ENCODE results near the gene KYAT1. TPM values are rescaled to one million over a fixed set of nuclear protein-coding genes. Genes with fewer than 3 reads are reported as not detected.
"Not testable (repeated sequence)": the region's sequence is repeated elsewhere in the genome, so short reads cannot be mapped to it uniquely, and the experiment has no call there.

Gene KYAT1
- total and polyA plus RNA-seq, 8 donors = 0.58 to 25.7 (median 5.7) TPM

DNA sequence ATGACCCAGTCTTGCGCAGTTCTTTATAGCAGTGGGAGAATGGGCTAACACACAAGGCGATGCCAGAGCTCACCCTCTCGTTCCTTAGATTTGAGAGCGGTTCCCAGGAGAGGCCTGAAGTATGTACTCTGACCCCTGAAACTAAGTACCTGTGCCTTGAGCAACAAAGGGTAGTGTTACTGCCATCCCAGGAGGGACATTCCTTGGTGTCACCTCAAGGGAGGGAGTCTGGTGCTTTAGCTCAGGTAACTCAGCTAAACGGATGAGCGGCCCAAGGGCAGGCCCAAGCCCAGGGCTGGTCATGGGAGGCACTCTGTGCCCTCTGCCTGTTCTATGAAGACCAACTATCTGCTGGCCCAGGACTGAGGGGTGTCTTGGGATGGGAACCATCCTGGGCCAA is 20.2 kb downstream of the KYAT1 start:
- Histone ChIP-seq H3K4me3 (no peak overlapping the region), H3K4me1 (peaks cover 18 to 42% (median 32%) of the 10 kb centered on the region in 4 donors), H3K27me3 (no peaks in the 10 kb centered on the region), H3K36me3 (no peaks in the 10 kb centered on the region), H3K27ac (peak overlapping the region; percentile 38 to 69 (median 65)), H3K9me3 (no peaks in the 10 kb centered on the region)
- intact Hi-C loops (cut with DNase I; ENCODE audit: low total_unique reads) = no loop called here
- DNase-seq = no peak
- 79 to 96% (median 81%) methylated on average over 5 to 6 of the region's 6 CpGs for WGBS, 5 donors
- TF ChIP-seq EP300 (IDR thresholded peaks at IDR 0.05) (no peak), CTCF (IDR thresholded peaks at IDR 0.05) (no peak), POLR2A (IDR thresholded peaks at IDR 0.05) (no peak), POLR2AphosphoS5 (IDR thresholded peaks at IDR 0.05) (no peak)

DNA sequence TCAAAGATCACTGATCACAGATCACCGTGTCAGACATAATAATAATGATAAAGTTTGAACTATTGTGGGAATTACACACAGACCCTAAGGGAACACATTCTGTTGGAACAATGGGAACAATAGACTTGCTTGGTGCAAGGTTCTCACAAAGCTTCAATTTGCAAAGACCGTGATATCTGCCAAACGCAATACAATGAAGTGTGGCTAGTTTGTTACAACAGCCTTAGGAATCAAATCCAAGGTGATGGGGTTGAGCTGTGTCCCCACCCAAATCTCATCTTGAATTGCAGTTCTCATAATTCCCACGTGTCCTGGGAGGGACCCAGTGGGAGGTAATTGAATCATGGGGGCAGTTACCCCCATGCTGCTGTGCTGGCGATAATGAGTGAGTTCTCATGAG is 20.8 kb downstream of the KYAT1 start:
- no peaks in the 10 kb centered on the region for H3K27me3 ChIP-seq
- peak overlapping the region in 4 of 5 donors; percentile 59 to 70 (median 64) for H3K27ac ChIP-seq
- DNase-seq = no peak
- intact Hi-C loops (cut with DNase I; ENCODE audit: low total_unique reads) = no loop called here
- no peaks in the 10 kb centered on the region for H3K9me3 ChIP-seq
- 81 to 92% (median 89%) methylated on average over 5 of the region's 5 CpGs for WGBS, 5 donors
- H3K36me3 ChIP-seq = no peaks in the 10 kb centered on the region
- H3K4me1 ChIP-seq = peaks cover 18 to 42% (median 32%) of the 10 kb centered on the region in 4 donors
- no peak overlapping the region for H3K4me3 ChIP-seq
- TF ChIP-seq POLR2A (IDR thresholded peaks at IDR 0.05) (no peak), CTCF (IDR thresholded peaks at IDR 0.05) (no peak), POLR2AphosphoS5 (IDR thresholded peaks at IDR 0.05) (no peak), EP300 (IDR thresholded peaks at IDR 0.05) (no peak)

DNA sequence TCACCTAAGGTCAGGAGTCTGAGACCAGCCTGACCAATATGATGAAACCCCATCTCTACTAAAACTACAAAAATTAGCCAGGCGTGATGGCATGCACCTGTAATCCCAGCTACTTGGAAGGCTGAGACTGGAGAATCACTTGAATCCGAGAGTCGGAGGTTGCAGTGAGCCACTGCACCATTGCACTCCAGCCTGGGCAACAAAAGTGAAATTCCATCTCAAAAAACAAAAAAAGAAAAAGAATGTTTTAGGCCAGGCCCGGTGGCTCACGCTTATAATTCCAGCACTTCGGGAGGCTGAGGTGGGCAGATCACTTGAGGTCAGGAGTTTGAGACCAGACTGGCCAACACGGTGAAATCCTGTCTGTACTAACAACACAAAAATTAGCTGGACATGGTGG is 23.3 kb downstream of the KYAT1 start:
- H3K27ac ChIP-seq; H3K27me3 ChIP-seq; H3K36me3 ChIP-seq; H3K9me3 ChIP-seq; H3K4me3 ChIP-seq; intact Hi-C loops (cut with DNase I; ENCODE audit: low total_unique reads); DNase-seq: not testable (repeated sequence)
- whole genome bisulfite sequencing, 5 donors = 93 to 98% (median 96%) methylated on average over 7 of the region's 7 CpGs
- H3K4me1 ChIP-seq = peaks cover 15 to 51% (median 28%) of the 10 kb centered on the region in 4 donors

DNA sequence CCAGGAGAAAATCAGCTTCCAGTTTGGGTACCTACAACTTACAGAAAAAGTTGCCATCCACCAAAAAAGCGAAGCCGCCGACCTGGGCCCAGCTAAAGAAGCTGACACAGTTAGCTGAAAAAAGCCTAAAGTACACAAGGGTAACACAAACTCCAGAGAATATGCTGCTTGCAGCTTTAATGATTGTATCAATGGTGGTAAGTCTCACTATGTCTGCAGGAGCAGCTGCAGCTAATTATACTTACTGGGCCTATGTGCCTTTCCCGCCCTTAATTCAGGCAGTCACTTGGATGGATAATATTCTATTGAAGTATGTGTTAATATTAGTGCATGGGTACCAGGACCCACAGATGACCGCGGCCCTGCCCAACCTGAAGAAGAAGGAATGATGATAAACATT is 27.3 kb downstream of the KYAT1 start:
- DNase-seq; H3K27me3 ChIP-seq; H3K36me3 ChIP-seq; H3K27ac ChIP-seq; intact Hi-C loops (cut with DNase I; ENCODE audit: low total_unique reads); H3K4me3 ChIP-seq: not testable (repeated sequence)
- Histone ChIP-seq H3K9me3 (peaks cover 0 to 13% (median 0%) of the 10 kb centered on the region in 4 donors), H3K4me1 (peaks cover 0 to 24% (median 13%) of the 10 kb centered on the region in 4 donors)
- 85 to 93% (median 87%) methylated on average over 6 of the region's 6 CpGs for WGBS, 5 donors

DNA sequence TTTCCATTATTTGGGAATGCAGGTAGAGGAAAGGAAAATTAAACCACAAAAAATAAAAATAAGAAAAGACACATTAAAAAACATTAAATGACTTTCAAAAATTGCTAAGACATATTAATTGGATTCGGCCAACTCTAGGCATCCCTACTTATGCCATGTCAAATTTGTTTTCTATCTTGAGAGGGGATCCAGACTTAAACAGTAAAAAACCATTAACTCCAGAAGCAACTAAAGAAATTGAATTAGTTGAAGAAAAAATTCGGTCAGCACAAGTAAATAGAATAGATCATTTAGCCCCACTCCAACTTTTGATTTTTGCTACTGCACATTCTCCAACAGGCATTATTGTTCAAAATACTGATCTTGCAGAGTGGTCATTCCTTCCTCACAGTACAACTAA is 29.1 kb downstream of the KYAT1 start:
- H3K4me3 ChIP-seq; intact Hi-C loops (cut with DNase I; ENCODE audit: low total_unique reads); H3K36me3 ChIP-seq; DNase-seq; H3K27me3 ChIP-seq: not testable (repeated sequence)
- Histone ChIP-seq H3K27ac (peak overlapping the region in 1 of 5 donors; percentile 61), H3K9me3 (peaks cover 0 to 13% (median 0%) of the 10 kb centered on the region in 4 donors), H3K4me1 (peaks cover 0 to 22% (median 13%) of the 10 kb centered on the region in 4 donors)
- 54 to 73% (median 60%) methylated on average over 2 of the region's 2 CpGs for WGBS, 5 donors

GRCh38 chr9:128851779-128852600 is 29.8 kb downstream of the KYAT1 start:
- H3K27me3 ChIP-seq; intact Hi-C loops (cut with DNase I; ENCODE audit: low total_unique reads); H3K36me3 ChIP-seq; H3K4me3 ChIP-seq: not testable (repeated sequence)
- 60 to 72% (median 67%) methylated on average over 10 of the region's 10 CpGs for WGBS, 5 donors
- peak; percentile 49 to 68 for DNase-seq
- Histone ChIP-seq H3K27ac (peak overlapping the region in 1 of 5 donors; percentile 61), H3K4me1 (peaks cover 0 to 22% (median 13%) of the 10 kb centered on the region in 4 donors), H3K9me3 (peaks cover 0 to 13% (median 0%) of the 10 kb centered on the region in 4 donors)
- peak in 5 of 7 experiments; percentile 43 to 82 (median 54) for TF ChIP-seq CTCF (IDR thresholded peaks at IDR 0.05)

DNA sequence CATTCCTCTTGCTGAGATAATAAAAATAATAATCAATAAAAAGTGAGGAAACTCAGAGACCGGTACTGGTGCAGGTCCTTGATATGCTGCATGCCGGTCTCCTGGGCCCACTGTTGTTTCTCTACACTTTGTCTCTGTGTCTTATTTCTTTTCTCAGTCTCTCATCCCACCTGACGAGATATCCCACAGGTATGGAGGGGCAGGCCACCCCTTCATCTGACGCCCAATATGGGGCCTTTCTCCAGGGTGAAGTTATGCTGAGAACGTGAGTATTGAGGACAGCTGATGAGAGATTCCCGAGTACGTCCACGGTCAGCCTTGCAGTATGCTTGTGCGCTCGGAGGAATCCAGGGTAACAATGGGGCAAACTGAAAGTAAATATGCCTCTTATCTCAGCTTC is 30.7 kb downstream of the KYAT1 start:
- H3K4me3 ChIP-seq; H3K36me3 ChIP-seq; H3K27ac ChIP-seq; intact Hi-C loops (cut with DNase I; ENCODE audit: low total_unique reads); DNase-seq; H3K27me3 ChIP-seq: not testable (repeated sequence)
- Histone ChIP-seq H3K9me3 (peaks cover 0 to 13% (median 0%) of the 10 kb centered on the region in 4 donors), H3K4me1 (peaks cover under 1 to 25% (median 15%) of the 10 kb centered on the region in 4 donors)
- WGBS, 5 donors = 84 to 93% (median 90%) methylated on average over 10 of the region's 10 CpGs
